HL-60/S4 treated with retinoic acid at 250 ng/mL for 4 days and 3 days (cell line): Measurements from ENCODE around the gene THSD4.

Experiments used
- in situ Hi-C: fragments of 300-500 bp; cut with MboI; formaldehyde crosslinking; loops from 2 replicates; pipeline ENCODE4 v1.7.0; 2022; ENCODE audit warnings: low sequenced_read_pairs

The THSD4 gene

DNA sequence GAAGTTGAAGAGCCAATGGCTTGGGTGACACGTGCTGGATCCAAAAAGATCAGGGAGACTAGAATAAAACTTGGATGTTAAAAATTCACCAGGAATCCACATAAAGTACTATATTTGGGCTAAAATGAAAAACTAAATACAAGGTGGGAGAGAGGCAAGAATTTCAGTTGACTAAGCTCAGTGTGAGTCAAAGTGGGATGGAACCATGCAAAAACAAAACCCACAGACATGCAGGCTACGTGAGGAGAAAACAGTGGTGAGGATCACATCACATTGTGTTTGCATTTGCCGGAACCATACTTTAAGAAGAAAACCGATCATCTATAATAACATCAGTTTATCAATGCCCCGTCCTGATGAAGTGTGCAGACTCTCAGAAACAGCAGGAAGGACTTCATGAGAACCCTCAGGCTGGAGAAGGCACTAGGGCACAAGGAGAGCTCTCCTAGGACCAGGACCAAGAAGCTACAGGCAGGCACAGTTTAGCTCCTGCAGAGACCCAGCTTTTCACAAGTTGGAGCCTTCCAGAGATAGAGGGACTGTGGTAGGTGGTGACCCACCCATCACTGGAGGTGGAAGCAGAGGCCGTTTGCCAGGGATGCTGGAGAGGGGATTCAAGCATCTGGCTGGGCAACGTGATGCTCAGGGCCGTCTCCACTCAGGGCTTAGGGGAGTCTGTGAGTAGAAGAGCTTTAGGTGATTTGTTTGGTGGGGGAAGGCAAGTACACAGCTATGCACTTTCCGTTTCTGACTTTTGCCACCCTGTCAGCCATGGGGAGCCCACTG is 666.1 kb downstream of the THSD4 start:
- in situ Hi-C loops: no loop called here

DNA sequence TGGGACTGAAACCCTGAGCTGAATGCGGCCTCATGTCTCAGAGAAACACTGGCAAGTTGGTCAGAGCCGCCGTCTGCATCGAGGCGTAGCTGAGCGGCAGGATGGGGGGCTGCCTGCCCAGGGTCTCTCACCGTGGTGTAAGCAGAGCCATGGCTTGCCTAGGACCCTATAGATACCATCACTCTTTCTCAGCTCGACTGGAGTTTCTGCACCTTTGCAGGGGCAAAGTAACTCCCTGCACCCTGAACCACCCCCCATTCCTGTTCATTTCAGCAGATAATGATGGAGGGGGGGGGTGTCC is 666.6 kb downstream of the THSD4 start:
- in situ Hi-C loops: no loop called here

DNA sequence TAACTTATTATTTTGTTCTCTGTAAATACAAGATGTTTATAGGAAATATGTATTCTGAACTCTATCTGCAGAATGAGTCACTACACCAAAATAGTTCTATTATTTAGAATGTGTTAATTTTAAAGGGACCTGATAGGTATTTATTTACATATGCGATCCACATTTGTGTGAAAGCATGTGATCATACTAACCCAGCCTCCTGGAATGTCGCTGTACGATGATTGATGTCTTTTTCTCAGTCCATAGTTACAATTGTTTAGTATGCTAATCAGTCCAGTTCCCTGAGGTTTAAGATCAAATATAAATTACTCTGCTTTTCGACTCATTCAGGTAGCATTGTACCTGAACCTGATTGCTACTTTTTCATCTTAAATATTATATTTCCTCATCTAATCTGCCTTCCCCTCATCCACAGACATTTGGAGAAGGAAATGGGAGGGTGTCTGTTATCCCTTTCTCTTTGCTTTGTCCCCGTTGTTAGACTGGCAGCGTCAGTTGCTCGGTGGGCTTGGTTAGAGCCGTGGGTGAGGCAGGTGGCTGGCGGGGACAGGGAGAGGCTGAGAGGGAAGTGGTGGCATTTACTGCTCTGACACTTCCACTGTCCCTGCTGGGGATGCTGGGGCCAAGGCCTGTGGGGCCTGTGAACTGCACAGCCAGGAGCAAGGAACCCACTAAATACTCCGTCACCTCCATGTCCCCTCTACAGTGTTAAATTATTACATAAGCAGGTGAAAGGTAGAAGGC is 667.3 kb downstream of the THSD4 start:
- in situ Hi-C loops: no loop called here

DNA sequence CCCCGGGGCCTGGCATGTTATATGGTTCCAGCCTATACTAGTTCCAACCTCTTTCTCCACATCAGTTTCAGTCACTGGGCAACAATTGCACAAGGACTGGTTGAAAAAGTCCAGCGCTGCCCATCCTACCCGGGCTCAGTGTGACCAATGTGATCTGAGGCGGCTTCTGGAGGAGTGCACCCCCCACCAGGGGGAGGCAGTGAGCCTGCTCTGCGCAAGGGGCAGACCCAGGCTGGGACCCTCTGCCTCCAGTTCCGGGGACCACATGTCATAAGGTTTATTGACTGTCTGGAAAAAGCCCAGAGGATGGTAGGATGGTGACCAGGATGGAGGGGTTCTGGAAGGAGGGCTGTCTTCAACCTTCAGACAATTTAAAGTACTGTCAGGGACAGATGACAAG is 669.4 kb downstream of the THSD4 start:
- in situ Hi-C loops: no loop called here

DNA sequence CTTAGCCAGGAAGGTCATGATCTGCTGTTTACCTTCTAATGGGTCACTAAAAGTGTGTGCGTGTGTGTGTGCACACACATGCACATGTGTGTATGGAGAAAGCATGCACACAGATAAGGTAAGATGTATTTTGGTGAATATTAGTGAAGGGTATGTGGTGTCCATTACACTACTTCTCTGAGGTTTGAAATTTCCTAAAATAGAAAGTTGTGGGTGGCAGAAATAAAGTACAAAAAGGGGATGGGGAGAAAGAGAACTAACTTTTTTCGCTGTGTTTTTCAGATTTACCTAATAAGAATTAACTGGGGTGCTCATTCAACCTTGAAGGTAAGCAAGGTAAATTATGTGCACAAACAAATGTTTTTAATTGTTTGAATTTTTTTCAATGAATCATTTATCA is 670.7 kb downstream of the THSD4 start:
- in situ Hi-C loops: no loop called here

DNA sequence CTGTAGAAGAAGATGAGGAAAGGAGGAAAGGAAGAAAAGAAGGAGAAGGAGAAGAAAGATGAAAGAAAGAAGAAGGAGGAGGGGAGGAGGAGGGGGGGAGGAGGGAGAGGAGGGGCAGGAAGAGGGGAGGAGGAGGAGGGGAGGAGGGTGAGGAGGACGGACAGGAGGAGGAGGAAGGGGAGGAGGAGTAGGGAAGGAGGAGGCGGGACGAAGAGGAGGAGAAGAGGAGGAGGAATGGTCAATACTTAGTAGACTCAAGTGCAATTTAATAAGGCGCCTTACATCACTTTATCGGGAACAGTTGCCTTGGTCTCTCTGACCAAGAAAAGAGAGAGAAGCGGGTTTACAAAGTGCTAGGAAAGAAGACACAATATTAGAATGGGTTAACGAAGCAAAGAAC is 671.4 kb downstream of the THSD4 start:
- in situ Hi-C loops: no loop called here

DNA sequence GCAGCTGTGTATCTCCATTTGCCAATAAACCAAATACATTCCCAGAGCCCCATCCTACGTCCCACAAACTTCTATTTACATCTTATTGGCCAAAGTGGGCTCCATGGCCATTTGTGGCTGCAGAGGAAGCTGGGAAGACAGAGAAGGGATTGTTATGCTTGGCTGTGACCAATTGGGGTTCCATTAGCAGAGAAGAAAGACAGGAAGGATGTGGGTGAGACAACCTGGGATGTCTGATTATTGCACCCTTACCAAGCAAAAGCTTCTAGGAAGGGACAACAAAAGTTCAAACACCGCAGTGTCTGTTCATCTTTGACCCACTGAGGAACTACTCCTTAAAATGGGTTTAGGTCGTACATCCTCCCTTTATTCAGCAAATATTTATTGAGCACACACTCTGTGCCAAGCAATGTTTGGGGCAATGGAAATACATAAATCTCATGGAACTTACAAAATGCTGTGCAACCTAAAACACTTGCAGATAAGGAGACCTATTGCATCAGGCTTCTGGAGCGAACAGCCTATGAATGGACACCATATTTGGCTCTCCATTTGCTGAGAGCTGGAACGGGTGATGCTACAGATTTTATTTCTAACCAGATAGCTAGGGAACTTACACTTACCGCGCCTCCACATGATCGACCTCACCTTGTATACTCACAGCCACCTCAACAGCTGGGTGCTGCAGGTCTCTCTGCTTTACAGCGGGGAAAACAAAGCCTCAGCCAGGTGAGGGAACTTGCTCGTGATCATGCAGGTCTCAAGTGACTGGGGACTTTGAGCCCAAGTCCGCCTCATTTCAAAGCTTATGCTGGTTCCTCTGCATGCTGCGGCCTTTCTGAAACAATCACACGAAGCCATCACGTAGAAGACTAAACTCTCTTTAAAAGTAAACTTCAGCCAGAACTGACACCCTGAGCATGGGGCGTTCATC is 673.6 kb downstream of the THSD4 start:
- in situ Hi-C loops: no loop called here

DNA sequence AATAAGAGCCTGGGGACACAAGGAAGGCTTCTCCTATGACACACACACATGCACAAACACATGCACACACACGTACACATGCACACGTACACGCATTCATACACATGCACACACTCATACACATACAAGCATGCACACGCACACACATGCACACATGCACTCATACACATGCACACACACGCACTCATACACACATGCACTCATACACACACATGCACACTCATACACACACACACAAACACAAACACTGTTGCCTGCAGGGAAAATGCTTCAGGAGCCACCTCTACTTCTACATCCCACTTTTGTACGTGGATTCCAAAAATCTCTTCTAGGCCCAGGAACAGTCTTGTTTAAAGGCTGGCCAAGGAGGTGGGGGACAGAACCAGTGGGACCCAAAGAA is 674.3 kb downstream of the THSD4 start:
- in situ Hi-C loops: no loop called here

DNA sequence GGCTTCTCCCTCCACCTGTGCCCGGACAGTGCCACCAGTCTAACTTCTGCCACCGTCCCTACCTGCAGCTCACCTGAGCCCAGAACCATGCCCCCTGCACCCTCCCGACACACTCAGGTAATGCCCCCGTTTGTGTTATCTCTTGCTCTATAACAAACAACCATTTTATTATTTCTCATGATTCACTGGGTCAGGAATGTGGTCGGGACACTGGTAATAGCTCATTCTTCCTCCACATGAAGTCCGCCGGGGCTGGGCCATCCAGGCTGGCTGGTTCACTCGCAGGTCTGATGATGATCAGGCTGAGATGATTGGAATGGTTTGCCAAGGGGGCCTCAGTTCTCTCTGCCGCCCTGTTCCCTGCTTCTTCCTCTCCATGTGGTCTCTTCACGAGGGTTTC is 674.8 kb downstream of the THSD4 start:
- in situ Hi-C loops: no loop called here

DNA sequence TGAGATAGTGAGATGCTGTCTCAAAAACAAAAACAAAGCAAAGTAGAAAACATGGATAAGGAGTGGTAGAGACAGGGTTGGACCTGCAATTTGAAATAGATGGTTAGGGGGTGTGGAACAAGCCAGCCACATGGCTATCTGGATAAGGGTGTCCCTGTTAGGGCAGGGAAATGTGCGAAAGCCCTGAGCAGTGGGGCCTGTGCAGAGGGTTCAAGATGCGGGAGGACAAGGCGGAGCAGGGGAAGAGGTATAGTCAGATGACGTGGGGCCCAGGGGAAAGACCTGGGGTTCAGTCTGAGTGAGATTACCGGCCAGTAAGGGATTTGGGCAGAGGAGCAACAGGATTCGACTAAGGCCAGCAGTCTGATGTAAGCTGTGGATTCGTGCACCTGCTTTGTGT is 676.7 kb downstream of the THSD4 start:
- in situ Hi-C loops: no loop called here

DNA sequence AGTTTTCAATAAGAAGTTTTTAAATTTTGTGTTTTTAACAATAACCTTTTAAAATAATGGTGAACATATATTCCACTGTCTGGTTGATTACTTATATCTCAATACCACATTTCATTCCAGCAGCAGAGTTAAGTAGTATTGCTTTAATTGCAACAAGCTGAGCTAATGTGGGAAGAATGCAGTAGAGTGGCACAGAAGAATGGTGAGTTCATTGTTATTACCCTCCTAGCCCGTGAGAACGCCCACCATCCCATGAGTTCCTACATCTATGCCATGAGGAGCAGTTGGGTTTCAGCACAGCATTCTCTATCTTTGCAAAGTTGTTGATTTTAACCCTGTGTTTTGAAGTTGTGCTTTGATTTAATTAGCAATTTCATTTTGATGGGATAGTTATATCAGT is 677.2 kb downstream of the THSD4 start:
- in situ Hi-C loops: no loop called here

DNA sequence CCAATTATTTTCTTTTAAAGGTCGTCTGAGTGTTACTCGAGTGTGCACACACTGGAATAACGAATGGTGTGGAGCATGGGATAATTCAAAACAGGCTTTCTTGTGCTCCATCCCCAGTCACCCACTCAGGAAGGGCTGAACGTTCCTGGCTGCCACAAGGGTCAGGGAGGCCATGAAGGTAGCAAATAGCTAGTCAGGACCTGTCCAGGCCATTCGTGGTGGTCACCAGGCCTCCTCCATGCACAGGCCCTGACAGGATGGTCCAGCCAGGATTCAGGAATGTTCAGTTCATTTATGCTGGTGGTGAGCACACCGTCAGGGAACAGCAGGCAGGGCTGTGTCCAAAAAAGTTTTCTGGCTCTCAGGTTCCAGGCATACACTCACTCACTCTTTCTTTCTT is 683.4 kb downstream of the THSD4 start:
- in situ Hi-C loops: no loop called here

DNA sequence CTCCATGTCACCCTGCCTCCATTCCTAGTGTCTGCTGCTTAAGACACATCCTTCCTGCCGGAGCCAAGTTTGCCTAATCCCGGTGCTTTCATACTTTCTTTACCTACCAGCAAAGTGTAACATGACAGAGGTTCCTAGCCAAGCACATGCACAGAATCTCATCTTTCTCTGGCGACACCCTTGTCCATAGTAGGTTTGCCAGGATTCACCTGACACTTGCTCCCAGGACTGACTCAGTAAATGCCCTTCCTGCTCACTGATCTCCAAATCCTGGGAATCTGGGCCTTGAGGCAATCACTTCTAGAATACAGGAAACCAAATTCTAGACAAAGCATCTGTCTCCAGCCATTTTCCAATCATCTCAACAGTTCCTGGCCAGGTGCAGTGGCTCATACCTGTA is 684.9 kb downstream of the THSD4 start:
- in situ Hi-C loops: no loop called here

DNA sequence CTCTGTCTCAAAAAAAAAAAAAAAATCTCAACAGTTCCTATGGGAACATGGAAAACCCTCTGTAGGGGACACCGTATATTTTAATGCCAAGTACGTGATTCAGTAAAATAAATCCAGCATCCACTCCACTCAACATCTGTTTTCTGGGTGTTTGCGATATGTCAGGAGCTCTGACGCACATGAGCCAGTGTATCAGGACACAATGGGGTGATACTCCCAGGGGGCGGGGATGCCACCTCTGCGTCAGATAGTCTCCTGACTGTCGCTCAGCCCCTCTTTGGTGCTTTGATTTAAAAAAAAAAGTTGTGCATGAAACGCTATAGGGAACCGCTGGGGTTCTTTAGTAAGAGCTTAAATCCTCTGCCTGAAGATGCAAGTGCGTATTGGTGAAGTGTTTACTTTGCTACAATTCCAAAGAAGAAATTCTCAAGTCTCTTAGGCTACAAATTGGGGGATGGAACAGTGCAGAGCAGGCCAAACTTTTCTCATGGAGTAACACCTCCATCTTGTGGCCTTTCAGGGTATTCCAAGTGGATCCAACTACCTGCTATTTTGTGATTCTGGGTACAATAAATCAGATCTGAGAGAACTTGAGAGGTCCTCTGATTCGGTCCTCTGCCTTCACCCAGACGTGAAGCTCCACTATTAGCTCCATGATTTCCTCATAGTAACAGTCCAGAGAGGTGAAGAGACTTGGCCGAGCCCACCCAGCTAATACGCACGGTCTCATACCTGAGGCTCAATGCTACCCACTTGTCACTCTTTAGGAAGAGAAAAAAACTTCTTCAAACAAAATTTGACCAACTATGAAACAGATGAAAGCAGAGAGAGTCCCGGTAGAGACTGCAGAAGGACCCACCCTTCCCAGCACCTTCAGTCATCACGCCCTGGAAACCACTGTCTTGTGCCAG is 685.8 kb downstream of the THSD4 start:
- in situ Hi-C loops: no loop called here

DNA sequence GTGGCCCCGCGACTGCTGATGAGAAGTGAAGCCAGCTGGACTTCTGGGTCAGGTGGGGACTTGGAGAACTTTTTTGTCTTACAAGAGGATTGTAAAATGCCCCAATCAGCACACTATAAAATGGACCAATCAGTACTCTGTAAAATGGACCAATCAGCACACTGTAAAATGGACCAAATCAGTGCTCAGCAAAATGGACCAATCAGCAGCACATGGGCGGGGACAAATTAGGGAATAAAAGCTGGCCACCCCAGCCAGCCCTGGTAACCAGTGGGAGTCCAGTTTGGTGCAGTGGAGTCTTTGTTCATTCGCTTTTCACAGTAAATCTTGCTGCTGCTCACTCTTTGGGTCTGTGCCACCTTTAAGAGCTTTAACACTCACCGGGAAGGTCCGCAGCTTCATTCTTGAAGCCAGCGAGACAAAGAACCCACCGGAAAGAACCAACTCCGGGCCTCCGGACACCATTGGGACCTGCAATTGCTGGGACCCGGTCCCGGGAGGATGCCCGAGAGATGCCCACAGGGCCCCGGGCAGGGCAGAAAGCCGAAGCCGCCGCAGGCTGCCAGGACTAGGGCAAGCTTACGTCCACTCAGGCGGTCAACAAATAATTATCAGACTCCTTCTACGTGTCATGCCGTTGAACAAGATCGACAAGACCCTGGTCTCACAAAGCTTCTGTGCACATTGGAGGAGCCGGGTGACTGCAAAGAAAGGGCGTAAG is 686.8 kb downstream of the THSD4 start:
- in situ Hi-C loops: no loop called here

DNA sequence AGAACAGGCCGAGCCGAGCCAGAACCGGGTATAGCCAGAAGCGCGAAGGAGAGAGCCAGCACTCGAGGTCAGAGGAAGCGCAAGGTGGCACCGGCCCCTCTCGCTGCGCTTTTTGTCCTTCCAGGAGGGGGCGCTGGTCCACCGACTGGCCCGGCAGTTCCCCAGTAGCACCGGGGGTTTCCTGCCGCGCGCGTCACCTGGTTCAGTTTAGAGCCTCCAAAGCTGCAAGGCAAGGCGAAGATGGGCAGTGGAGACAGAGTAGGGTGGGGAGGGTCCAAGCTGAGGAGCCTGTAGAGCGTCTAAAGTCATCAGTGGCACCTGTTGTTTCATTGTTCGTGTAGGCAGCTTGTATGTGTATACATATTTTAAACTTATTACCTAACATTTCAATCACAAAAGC is 687.5 kb downstream of the THSD4 start:
- in situ Hi-C loops: no loop called here

DNA sequence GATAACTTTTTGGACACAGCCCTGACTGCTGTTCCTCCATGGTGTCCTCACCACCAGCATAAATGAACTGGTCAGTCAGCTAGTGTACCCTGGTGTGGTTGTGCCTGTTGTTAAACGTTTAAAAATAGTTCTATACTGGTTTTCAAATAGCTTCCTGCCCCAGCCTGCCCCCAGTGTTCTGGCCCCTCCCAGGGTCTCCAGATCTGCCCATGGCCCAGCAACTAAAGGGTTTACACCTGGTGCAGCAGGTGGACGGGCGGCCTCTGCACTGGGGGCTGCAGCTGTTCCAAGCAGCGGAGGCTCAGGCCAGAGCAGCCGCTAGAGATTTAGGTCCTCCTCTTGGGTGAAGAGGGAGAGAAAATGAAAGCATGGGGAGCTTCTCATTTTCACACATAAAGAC is 689.0 kb downstream of the THSD4 start:
- in situ Hi-C loops: no loop called here

DNA sequence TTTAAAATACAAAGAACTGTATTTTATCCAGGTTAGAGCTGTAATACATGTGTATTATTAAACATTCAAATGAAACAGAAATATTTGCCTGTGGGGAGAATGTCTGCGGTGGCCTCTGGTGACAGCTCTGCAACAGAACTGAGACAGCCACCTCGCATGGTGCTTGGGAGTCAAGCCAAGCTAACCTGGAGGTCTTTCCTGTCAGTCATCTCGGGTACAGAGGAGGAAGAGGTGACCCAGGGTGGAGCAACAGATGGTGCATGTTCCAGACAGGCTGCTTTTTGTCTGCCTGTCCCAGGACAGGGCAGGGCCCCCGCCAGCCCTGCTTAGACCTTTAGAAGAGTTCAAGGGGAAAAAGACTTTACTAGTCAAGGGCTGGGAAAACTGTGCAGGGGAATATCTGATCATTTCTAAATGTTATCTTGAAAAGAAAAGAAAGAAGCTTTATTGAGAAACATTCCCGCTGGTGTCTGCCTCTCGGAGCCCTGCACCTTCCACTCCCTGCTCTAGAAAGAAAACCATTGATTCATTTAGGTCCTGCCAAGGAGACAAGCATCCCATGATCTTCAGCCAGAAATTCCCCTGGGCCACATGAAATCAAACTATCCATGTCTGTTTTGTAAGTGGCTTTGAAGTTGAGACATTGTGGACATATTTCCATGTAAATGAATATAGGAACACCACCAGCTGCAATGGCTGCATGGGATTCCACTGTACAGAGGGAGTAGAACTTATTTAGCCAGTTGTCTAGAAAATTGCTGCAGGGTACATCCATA is 689.6 kb downstream of the THSD4 start:
- in situ Hi-C loops: no loop called here

DNA sequence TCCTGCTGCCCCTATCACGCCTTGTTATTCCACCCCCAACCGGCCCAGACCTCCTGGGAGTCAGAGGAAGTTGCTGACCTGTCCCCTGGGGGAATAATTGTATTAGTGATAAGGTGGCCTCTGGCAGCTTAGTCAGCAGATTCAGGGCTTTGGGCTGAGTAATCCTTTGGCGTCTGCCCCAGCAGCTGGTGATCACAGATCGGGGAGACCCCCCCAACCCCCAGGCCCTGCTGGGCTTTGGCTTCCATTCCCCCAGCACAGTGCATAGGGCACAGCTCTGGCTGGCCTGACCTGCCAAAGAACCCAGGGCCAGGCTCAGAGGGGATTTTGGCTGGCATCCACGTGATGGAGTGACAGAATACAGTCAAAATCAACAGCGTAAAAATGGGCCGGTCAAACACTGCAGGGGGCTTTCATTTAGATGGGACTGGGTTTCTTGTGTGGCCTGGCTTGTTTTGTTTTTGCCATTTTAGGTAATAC is 691.2 kb downstream of the THSD4 start:
- in situ Hi-C loops: no loop called here
